Left ventricle myocardium superior (tissue), 1 donor: ENCODE data around the gene LCMT2. TPM values are rescaled to one million over a fixed set of nuclear protein-coding genes. Genes with fewer than 3 reads are reported as not detected.
"Not testable (repeated sequence)": the region's sequence is repeated elsewhere in the genome, so short reads cannot be mapped to it uniquely, and the experiment has no call there.

Experiments
- ATAC-seq: fragments of 200-7000 bp; cut with Tn5 transposase; one replicate; pipeline ENCODE4 v1.9.1; 2020; ENCODE audit warnings: mild to moderate bottlenecking, moderate library complexity
- DNase-seq: peaks from one replicate; pipeline ENCODE4 v3.0.0-alpha.2; 2020
- intact Hi-C: fragments of 100-400 bp; cut with micrococcal nuclease; formaldehyde crosslinking; loops from one replicate; pipeline ENCODE4 v1.11.0; 2022
- total RNA-seq: library from RNA; stranded (reverse); fragmentation: NEBNext Ultra II Directional; extraction: Animal tissue kit (Norgen Biotek cat#: 25700); gene quantifications from one replicate; pipeline ENCODE4 v1.2.1, GENCODE V29; 2021
- donor health status: DM: no; HTN: yes; CAD: no; lungs with severe emphysema.

Gene LCMT2
- total RNA-seq, 1 donor from 2014 or later: 4.4 TPM

GRCh38 chr15:43316971-43317346 lies 13.4 kb downstream of the LCMT2 start:
- intact Hi-C loops: no loop called here
- no peak for ATAC-seq

GRCh38 chr15:43316016-43316970 lies 14.1 kb downstream of the LCMT2 start:
- intact Hi-C loops: no loop called here
- no peak for DNase-seq
- no peak for ATAC-seq

More at GRCh38 chr15:43316971-43317346, 13.4 kb downstream of the LCMT2 start:
- DNase-seq: no peak

- DNase-seq: no peak
- intact Hi-C loops: no loop called here
- no peak for ATAC-seq
These were observed 16.2 kb downstream of the LCMT2 start for GRCh38 chr15:43314171-43314570.

- no peak for ATAC-seq
- intact Hi-C loops: no loop called here
- DNase-seq: no peak
These were observed 18.0 kb downstream of the LCMT2 start for GRCh38 chr15:43312378-43312777.

GRCh38 chr15:43302205-43302817 lies 28.1 kb downstream of the LCMT2 start, which contains the start of gene TGM7:
Gene TGM7 (minus strand): TSS chr15:43302255.
- DNase-seq (no peak), ATAC-seq (no peak)
- intact Hi-C loops: no loop called here

GRCh38 chr15:43299884-43300283 lies 30.5 kb downstream of the LCMT2 start:
- intact Hi-C loops: no loop called here
- no peak for DNase-seq
- ATAC-seq: no peak

- intact Hi-C loops: no loop called here
These were observed 31.0 kb downstream of the LCMT2 start for GRCh38 chr15:43299411-43299810.

GRCh38 chr15:43294091-43294706 lies 36.2 kb downstream of the LCMT2 start:
- intact Hi-C loops: no loop called here
- ATAC-seq: no peak
- DNase-seq: no peak

More at GRCh38 chr15:43299411-43299810, 31.0 kb downstream of the LCMT2 start:
- DNase-seq (no peak), ATAC-seq (no peak)

GRCh38 chr15:43293432-43293831 lies 36.9 kb downstream of the LCMT2 start:
- DNase-seq (no peak), ATAC-seq (no peak)
- intact Hi-C loops: no loop called here

GRCh38 chr15:43292375-43293078 lies 37.8 kb downstream of the LCMT2 start:
- intact Hi-C loops: no loop called here
- no peak for DNase-seq
- ATAC-seq: no peak

GRCh38 chr15:43289656-43290055 lies 40.7 kb downstream of the LCMT2 start:
- intact Hi-C loops, ATAC-seq, DNase-seq: not testable (repeated sequence)

GRCh38 chr15:43287254-43287653 lies 43.1 kb downstream of the LCMT2 start:
- no peak for DNase-seq
- no peak for ATAC-seq
- intact Hi-C loops: no loop called here

- intact Hi-C loops: no loop called here
- ATAC-seq (no peak), DNase-seq (no peak)
These were observed 44.3 kb downstream of the LCMT2 start for GRCh38 chr15:43286074-43286473.

- ATAC-seq (peak; percentile 74), DNase-seq (no peak)
- intact Hi-C loops: loop anchor here (2.0 kb wide), 1 partner anchor 61 kb away; no protein-coding TSS in a partner anchor
These were observed 44.8 kb downstream of the LCMT2 start for GRCh38 chr15:43285609-43286037.

GRCh38 chr15:43283526-43283925 lies 46.8 kb downstream of the LCMT2 start:
- DNase-seq: no peak
- intact Hi-C loops: no loop called here
- ATAC-seq: no peak

- no peak for ATAC-seq
- intact Hi-C loops: no loop called here
- DNase-seq: no peak
These were observed 48.3 kb downstream of the LCMT2 start for GRCh38 chr15:43281926-43282602.

- ATAC-seq (no peak), DNase-seq (no peak)
- intact Hi-C loops: no loop called here
These were observed 49.4 kb downstream of the LCMT2 start for GRCh38 chr15:43280996-43281395.

GRCh38 chr15:43279496-43279895 lies 50.9 kb downstream of the LCMT2 start:
- DNase-seq (no peak), ATAC-seq (no peak)
- intact Hi-C loops: no loop called here

GRCh38 chr15:43278869-43279268 lies 51.5 kb downstream of the LCMT2 start:
- intact Hi-C loops: no loop called here
- no peak for DNase-seq
- ATAC-seq: no peak
